NT2/D1 (cell line): Measurements from ENCODE around the gene RFT1.

Source experiments
- SUZ12 ChIP-seq: IDR thresholded peaks from 2 replicates; pipeline ENCODE4 v1.6.1; 2011; ENCODE audit not compliant: insufficient read length, insufficient read depth; ENCODE audit errors: extremely low read depth
- YY1 ChIP-seq: IDR thresholded peaks from 2 replicates; pipeline ENCODE4 v1.6.1; 2011; ENCODE audit not compliant: insufficient read length, insufficient read depth
- ZNF274 ChIP-seq: IDR thresholded peaks from 2 replicates; pipeline ENCODE4 v1.6.1; 2011; ENCODE audit warnings: mild to moderate bottlenecking, low read depth, low read length

DNA sequence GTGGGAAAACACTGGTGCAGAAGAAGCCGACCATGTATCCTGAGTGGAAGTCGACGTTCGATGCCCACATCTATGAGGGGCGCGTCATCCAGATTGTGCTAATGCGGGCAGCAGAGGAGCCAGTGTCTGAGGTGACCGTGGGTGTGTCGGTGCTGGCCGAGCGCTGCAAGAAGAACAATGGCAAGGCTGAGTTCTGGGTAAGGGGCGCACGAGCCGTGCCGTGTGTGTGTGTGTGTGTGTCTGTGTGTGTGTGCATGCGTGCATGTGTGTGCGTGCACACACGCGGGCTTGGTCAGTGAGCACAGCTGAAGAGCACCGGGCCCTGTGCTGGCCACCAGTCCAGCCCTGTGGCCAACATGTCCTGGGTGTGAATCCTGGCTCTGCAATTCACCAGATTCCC, 49.3 kb upstream of the RFT1 start:
- TF ChIP-seq YY1 (no peak), SUZ12 (no peak), ZNF274 (no peak)
